NCI-H2196 treated with DMSO at 0.1 percent for 48 hours (cell line): ENCODE results near the gene ZNF780A.
"Not testable (repeated sequence)": the region's sequence is repeated elsewhere in the genome, so short reads cannot be mapped to it uniquely, and the experiment has no call there.

Experiments
- DNase-seq: peaks from one replicate; lab custom pipeline; 2025; ENCODE audit not compliant: unreplicated experiment; lab: John Stamatoyannopoulos, UW

The ZNF780A gene

DNA sequence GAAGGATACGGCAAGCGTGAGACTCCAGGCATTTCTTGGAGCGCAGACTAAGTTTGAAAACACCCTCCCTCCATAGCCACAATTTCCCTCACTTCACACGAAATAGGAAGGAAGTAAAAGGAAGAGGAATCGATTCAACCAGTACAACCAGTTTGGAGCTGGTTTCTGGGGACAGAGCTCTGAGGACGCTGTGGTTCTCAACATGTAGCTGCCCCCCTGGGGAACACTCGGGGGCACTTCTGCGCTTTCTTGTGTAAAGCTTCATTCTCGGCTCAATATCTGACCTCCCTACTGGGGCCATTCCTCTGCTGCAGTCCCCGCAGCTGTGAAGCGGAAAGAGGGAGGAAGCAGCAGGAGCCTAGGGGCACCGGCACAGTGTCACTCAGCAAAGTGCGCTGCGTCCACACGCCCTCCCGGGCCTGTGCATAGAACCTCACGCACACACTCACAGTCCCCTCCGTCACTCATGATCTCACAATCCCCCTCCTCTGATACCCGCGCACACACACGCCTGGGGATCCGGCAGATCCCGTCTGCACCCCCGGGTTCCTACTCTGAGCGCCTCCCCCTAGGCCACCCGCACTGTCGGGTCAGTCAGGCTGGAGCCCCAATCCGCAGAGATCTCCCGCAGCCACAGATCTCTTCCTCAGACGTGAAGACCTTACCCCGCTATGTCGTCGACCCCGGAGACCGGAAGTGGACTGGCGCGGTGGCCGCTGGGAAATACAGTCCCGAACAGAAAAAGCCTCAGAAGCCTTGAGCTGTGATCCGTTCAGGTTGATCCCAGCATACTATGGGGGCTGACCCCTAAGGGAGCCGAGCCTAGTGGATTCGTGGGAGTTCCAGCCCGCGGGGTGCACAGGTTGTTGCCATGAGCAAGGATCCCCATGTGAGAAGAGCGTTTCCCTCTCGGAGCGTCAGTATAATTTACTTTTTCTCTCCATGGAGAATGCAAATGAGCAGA is at the start of gene ZNF780A:
TSS of gene ZNF780A (minus strand) at position 703 of the 964 bp plus-strand sequence. CDS start 6,190 bp downstream, outside the sequence.
- DNase-seq: peak; percentile 34

DNA sequence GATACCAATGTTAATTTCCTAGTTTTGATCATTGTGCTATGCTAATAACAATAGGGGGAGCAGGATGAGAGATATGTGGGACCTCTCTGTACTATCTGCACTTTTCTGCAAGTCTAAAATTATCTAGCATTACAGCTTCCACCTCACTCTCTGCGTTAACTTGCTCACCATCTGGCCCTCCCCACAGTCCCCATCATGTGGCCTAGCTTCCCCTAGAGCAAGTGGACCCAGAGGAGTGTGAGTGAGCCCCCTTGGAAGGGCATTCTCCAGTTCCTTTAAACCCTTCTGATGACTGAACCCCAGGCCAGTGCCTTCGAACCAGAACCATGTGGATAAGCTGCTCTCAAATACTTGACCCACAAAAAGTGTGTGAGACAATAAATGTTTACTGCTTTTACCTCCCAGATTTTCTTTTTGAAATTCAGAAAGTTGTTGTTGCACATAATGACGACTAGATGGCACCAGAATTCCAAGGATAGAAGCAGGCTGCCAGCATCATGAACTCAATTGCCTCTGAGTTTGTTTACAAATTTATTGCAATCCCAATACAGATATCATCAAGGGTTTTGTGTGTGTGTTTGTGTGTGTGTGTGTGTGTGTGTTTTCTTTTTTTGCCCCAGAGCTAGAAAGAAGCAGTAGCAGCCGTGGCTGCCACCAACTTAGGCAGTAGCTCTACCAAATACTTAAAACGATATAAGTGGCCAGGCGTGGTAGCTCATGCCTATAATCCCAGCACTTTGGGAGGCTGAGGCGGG is 49.0 kb upstream of the ZNF780A start:
- peak; percentile 54 for DNase-seq

GRCh38 chr19:40136818-40137217 is 46.1 kb upstream of the ZNF780A start:
- no peak for DNase-seq

DNA sequence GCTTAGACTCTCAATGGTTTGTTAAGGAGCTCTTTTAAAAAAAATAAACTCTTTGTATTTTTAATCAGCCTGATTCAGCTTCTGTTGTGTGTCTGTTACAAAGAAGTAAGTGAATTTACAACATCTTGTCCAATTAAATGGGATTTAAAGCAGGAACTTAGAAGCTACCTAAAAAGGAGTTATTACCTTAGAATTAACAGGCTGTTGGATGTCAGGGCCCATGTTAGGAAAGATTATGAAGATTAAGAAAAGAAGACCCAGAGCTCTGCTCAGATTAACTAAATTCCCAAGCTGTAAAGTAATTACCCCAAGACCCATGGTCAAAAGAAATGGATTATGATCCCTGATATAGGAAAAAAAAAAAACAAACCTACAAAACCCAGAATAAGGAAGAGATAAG is 44.1 kb upstream of the ZNF780A start:
- no peak for DNase-seq

DNA sequence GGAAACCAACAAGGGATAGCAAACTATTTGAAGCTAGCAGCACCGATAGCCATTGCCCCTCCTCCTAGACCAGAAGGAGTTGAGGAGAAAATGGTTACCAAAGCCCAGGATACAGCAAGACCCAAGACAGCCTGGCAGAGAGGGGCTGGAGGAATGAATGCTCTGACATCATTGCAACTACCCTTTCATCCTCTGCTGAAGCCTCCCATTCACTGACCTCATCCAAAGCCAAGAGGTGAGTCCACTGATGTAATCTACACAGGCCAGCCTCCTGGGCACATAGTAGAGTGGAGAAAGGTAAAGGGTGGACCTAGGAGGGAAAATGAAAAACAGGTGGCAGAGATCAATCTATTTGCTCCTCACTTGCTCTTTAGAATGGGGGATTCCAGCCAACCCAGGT is 42.7 kb upstream of the ZNF780A start:
- no peak for DNase-seq

DNA sequence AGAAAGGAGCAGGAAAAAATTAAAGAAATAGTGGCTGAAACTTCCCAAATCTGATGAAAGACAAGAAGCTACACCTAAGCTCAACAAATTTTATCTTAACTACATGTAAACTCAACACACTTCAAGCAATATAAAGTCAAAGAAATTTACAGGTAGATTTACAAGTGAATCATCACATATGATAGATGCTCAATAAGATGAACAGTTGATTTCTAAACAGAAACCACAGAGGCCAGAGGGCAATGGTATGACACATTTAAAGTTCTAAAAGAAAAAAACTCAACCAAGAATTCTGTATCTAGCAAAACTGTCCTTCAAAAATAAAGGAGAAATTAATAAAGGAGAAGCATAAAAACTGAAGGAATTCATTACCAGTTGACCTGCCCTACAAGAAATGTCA is 39.3 kb upstream of the ZNF780A start:
- no peak for DNase-seq

GRCh38 chr19:40129425-40129824 is 38.7 kb upstream of the ZNF780A start:
- DNase-seq: no peak

DNA sequence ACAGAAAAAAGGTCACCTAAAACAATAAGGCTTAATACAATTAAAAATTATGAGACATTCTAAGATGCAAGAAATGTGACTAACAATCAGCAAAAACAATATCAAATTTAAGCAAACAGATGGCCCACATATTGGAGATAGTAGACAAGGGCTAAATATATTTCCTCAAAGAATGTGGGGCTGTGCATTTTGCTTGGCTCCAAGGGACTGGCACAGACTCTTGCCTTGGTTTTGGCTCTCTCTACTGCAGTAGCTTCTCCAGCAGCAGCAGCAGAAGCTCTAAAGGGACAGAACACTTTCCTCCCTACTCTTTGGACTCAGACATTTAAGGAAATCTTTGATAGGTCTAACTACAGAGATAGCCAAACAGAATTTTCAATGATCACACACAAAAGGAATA is 38.2 kb upstream of the ZNF780A start:
- DNase-seq: no peak

GRCh38 chr19:40119380-40119779 is 28.6 kb upstream of the ZNF780A start:
- DNase-seq: no peak

GRCh38 chr19:40118638-40119037 is 27.9 kb upstream of the ZNF780A start:
- DNase-seq: not testable (repeated sequence)

DNA sequence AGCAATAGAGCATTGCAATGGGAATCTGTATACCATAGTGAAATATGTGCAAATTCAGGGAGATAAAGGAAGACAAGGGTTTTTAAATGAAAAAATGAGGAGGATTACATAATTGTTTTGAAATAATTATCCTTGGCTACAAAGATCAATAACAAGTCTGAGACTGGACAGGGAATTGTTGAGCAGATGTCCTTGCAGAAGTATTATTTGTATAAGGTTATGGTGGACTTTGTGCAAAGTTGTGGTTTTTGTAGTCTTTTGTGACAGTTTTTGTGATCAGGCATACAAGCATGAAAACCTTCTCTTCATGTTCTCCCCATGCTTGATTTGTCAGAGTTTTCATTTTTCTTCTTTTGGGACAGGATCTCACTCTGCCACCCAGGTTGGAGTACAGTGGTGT is 25.3 kb upstream of the ZNF780A start:
- no peak for DNase-seq

GRCh38 chr19:40114119-40114518 is 23.4 kb upstream of the ZNF780A start:
- not testable (repeated sequence) for DNase-seq

DNA sequence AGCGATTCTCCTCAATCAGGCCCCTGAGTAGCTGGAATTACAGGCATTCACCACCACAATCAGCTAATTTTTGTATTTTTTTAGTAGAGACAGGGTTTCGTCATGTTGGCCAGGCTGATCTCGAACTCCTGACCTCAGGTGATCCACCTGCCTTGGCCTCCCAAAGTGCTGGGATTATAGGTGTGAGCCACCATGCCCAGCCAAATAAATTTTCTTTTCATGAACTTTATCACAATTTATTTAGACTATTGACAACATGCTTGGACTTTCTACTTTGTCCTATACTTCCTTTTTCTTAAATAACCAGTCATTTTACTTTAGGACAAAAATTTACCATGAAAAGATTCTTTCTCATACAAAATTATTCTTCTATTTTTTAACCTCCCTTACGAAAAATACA is 21.5 kb upstream of the ZNF780A start:
- DNase-seq: not testable (repeated sequence)

GRCh38 chr19:40110570-40110969 is 19.8 kb upstream of the ZNF780A start:
- no peak for DNase-seq

DNA sequence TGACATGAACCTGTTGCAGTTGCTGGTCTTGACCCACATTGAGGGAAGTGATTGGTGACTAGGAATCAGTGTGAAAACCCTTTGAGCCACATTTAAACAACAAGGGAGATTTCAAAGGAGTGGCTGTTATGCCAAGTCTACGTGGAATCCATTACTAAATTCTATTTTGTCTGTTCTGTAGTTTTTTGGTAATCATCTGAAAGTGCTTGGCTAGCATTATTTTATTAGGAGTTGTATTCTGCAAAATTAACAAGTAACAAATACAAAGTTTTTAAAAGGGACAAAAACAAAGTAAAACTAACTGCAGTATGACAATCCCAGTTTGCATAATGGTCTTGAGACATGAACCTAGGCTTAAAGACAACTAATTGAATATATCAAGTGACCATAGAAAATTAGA is 14.0 kb upstream of the ZNF780A start:
- DNase-seq: no peak

GRCh38 chr19:40103600-40103999 is 12.9 kb upstream of the ZNF780A start:
- DNase-seq: no peak

DNA sequence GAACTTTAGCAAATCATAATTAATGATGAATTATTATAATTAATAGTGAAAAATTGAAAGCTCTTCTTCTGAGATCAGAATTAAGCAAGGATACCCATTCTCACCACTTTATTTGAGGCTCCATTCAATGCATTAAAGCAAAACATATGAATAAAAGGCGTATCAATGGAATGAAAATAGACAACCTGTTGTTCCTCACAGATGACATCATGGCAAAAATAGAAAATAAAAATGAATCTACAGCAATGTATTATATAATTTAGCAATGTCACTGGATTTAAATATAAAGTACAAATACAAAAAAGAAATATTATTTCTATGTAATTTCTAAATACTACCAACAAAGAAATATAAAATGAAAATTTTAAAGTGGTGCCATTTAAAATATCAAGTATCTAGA is 11.1 kb upstream of the ZNF780A start:
- DNase-seq: no peak

- no peak for DNase-seq
Measured at GRCh38 chr19:40093416-40093815, 2.7 kb upstream of the ZNF780A start.

DNA sequence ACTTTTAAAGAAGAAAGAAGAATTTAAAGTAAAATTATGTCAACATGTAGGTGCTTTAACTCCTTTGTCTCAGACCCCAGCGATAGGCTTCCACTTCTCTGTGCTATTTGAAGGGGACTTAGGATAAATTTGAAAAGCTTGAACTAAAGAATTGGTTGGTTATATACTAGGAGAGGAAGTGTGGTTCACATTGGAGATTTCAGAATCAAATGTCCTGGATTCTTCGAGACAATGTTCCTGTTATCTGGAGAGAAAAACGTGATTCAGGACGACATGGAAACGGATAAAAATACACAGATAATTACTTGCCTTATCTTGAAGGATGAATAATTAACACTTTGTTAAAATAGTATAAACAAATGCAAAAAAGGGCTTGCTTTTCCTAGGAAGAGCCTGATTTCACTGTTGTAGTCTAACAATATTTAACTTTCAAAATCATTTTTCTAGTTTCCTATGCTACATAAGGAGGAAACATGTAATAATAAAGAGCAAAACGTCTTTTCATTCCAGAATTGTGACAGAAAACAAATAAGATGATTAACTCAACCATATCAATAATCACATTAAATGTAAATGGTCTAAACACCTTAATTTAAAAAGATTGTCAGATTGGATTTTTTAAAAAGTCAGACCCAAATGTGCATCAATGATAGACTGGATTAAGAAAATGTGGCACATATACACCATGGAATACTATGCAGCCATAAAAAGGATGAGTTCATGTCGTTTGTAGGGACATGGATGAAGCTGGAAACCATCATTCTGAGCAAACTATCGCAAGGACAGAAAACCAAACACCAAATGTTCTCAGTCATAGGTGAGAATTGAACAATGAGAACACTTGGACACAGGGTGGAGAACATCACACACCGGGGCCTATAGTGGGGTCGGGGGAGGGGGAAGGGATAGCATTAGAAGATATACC is 724 bp upstream of the ZNF780A start:
- no peak for DNase-seq

DNA sequence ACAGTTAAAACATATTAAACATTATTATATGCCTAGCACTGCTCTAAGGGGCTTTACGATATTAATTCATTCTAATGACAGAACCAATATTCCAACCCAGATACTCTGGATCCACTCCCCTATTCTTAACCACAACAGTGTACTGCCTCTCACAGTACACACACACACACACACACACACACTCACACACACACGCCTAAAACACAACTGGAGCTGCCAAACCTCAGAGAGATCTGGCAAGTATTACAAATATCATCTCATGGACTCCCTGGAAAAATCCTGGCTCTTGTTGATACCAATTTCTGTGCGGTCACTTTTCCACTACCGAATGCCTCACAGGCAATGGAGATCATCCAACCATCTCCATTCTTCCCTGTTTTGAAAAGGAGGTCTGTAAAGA is 1.3 kb downstream of the ZNF780A start:
- DNase-seq: no peak
